Choroid plexus epithelial cell (primary cell): ENCODE measurements around the gene KCNB1.

Experiments used
- DNase-seq: peaks from one replicate; pipeline ENCODE4 v3.0.0-alpha.2; 2010; ENCODE audit warnings: low read depth
- H3K4me3 ChIP-seq: 2 replicates; pipeline ENCODE4 v1.5.1; 2011; ENCODE audit warnings: low read depth, mild to moderate bottlenecking, control low read depth, low read length, moderate library complexity
- TF ChIP-seq, protein P1 (sequence below): conservative IDR thresholded peaks from 2 replicates; pipeline ENCODE4 v1.5.1; 2011; ENCODE audit warnings: low read depth, mild to moderate bottlenecking, control low read depth, inconsistent platforms, low read length, moderate library complexity

Gene KCNB1

DNA sequence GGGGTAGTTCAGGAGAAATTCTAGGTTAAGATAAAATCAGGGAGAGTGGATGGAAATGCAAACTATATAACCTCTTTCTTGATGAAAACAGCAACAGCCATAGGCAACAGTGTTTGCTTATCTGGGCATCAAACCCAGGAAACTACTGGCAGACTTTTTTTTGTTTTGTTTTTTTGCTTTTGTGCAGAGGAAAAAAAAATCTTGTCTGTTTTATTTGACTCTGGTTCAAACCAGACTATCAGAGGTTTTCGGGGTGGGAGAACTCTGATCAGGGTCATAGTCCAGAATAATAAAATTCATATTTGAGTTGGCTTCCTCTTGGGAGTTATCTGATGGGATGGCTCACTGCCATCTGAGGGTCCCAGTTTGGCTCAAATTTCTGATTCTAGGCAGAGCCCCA, 115.8 kb downstream of the KCNB1 start:
- H3K4me3 ChIP-seq = no peak overlapping the region
- TF ChIP-seq, protein P1, sequence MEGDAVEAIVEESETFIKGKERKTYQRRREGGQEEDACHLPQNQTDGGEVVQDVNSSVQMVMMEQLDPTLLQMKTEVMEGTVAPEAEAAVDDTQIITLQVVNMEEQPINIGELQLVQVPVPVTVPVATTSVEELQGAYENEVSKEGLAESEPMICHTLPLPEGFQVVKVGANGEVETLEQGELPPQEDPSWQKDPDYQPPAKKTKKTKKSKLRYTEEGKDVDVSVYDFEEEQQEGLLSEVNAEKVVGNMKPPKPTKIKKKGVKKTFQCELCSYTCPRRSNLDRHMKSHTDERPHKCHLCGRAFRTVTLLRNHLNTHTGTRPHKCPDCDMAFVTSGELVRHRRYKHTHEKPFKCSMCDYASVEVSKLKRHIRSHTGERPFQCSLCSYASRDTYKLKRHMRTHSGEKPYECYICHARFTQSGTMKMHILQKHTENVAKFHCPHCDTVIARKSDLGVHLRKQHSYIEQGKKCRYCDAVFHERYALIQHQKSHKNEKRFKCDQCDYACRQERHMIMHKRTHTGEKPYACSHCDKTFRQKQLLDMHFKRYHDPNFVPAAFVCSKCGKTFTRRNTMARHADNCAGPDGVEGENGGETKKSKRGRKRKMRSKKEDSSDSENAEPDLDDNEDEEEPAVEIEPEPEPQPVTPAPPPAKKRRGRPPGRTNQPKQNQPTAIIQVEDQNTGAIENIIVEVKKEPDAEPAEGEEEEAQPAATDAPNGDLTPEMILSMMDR = no peak
- DNase-seq = no peak

DNA sequence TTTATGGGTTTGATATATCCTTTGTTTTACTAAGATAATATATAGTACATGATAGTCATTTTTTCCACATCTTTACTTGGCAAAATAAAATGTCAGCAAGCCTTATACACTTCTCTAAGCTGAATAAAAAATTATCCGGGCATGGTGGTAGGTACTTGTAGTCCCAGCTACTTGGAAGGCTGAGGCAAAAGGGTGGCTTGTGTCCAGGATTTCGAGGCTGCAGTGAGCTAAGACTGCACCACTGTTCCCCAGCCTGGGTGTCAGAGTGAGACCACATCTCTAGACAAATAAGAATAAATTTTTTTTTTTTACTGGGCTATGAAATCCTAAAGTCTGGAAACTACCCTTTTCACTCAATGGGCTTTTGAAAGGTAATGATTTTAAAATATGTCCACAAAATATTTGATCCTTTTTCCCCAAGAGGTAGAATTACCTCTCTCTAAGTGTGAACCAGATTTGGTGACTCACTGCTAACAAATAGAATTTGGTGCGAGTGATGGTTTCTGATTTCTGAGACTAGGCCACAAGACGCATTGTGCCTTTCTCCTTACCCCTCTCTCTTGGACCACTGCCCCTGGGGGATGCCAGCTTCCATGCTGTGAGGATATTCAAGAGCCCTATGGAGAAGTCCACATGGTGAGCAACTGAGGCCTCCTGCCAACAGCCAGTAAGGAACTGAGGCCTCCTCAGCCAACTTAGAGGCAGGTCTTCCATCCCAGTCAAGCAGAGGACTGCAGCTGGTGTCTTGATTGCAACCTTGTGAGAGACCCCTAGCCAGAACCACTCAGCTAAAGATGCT, 120.4 kb downstream of the KCNB1 start:
- DNase-seq = no peak
- H3K4me3 ChIP-seq = no peak overlapping the region
- TF ChIP-seq, protein P1 = no peak

DNA sequence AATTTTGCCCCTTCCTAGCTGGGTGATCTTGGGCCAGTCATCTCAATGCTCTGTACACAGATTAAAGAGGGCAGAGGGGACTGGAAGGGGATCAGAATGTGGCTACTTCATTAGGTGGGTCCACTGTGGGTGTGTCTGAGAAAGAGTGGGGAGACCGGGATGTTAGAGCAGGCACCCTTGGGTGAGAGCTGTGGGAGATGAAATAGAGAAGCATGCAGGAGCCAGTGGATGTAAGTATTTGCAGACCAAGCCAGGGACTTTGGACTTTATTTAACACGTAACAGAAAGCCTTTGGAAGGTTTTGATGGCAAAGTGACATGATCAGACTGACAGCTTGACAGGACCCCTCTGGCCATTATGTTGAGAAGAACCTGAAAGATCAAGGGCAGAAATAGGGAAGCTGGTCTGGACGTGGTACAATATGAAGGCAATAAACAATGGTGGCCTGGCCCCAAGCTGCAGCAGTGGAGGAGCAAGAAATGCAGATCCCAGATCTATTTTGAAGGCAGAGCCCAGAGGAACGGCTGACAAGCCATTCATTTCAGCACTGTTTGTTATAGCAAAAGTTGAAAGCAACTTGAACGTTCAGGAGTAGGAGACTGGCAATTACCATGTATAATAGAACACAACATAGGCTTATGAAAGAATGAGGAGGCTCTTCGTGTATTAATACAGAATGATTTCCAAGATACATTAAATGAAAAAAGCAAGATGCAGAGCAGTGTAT, 122.1 kb downstream of the KCNB1 start:
- TF ChIP-seq, protein P1 = no peak
- DNase-seq = no peak

DNA sequence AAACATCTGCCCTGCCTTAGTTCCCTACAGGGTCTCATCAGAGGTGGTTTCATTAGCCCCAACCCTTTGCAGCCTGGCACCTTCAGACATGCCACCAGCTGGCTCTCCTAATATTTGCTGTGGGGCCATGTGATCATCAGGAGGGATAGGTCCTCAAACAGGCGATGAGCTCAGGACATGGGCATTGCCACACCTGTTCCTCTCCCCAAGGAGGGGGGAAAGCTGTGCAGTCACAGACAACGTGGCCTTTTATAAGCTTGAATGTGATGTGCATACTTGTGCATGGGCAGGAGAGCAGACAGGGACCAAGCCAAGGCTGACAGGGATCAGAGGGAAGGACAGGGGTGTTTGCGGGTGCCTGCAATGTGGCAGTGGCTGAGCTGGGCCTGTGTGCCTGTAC, 125.8 kb downstream of the KCNB1 start:
- TF ChIP-seq, protein P1 = no peak
- no peak overlapping the region for H3K4me3 ChIP-seq
- DNase-seq = no peak

More for the DNA sequence above, 122.1 kb downstream of the KCNB1 start:
- H3K4me3 ChIP-seq = no peak overlapping the region

DNA sequence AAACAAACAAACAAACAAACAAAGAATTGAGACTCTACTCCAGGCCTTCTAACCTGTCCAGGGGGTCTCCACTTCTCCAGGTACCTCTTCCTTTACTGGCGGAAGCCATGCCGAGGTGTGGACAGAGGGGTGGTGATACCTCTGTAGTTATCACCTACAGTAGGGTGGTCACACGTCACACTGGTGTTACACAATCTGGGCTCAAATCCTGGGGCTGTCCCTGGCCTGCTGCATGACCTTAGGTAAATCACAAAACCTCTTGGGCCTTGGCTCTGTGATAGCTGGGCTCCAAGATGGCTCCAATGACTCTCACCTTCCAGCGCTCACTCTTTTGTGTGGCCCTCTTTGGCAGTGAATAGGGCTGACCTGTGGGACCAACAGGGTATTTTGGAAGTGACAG, 127.8 kb downstream of the KCNB1 start:
- TF ChIP-seq, protein P1 = no peak
- no peak for DNase-seq
- H3K4me3 ChIP-seq = no peak overlapping the region

DNA sequence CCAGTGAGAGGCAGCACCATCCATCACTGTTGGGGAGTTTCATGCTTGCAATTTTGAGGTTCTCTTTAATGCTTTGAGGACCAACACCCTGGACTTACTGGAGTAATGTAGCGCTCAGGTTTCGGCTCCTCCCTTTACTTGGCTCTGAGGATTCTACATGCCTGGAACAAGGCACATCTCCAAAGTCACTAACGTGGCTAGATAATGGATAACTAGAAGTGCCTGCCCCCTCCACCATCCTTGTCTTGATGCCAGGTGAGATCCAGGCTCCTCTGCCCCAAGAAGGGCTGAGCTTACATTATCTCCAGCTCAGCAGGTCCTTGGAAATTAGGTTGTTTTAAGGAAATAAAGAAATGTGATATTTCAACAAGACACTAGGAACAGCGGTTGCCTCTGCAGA, 129.1 kb downstream of the KCNB1 start:
- H3K4me3 ChIP-seq = no peak overlapping the region
- DNase-seq = no peak
- TF ChIP-seq, protein P1 = no peak
